ENCODE results near the gene CNR1. TPM values are rescaled to one million over a fixed set of nuclear protein-coding genes. Genes with fewer than 3 reads are reported as not detected.

Gene CNR1
- total RNA-seq, 6 experiments from 2014 or later = 0.05 to 0.14 (median 0.12) TPM; not detected in 3

DNA sequence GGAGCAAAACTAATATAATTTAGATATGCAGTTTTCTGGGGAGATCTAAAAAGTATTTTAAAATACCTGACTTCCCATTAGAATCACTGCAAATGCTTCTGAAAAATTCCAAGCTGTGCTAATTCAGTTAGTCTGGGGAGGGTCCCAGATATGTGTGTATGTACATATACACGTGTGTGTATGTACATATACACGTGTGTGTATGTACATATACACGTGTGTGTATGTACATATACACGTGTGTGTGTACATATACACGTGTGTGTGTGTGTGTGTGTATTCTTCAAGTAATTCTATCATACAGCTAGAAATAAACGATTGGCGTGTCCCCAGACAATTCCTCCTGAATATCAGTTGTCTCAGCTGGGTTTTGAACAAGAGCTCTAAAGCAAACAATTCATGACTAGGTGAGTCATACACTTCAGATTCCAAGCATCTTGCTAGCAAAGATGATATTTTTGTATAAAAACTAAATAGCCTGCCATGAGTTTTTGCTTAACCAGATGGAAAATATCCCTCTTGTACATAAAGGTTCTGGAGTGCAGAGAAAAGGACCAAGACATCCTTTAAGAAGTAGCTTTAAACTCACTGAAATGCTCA lies 60.3 kb downstream of the CNR1 start:
- ATAC-seq = no peak

More for the DNA sequence above, 60.3 kb downstream of the CNR1 start:
- intact Hi-C loops (cut with DNase I) = no loop called here
- 56% methylated on average over 6 of the region's 7 CpGs for WGBS (ENCODE audit: insufficient coverage, low coverage, low lambda C conversion rate, missing lambda C conversion rate)
- Histone ChIP-seq H3K27ac (no peak overlapping the region), H3K27me3 (no peaks in the 10 kb centered on the region), H3K4me3 (no peak overlapping the region), H3K4me1 (no peaks in the 10 kb centered on the region), H3K9me3 (no peaks in the 10 kb centered on the region), H3K36me3 (no peaks in the 10 kb centered on the region)
- DNase-seq = no peak
- no peak for TF ChIP-seq POLR2A (IDR thresholded peaks at IDR 0.05)
- TF ChIP-seq, protein P1, sequence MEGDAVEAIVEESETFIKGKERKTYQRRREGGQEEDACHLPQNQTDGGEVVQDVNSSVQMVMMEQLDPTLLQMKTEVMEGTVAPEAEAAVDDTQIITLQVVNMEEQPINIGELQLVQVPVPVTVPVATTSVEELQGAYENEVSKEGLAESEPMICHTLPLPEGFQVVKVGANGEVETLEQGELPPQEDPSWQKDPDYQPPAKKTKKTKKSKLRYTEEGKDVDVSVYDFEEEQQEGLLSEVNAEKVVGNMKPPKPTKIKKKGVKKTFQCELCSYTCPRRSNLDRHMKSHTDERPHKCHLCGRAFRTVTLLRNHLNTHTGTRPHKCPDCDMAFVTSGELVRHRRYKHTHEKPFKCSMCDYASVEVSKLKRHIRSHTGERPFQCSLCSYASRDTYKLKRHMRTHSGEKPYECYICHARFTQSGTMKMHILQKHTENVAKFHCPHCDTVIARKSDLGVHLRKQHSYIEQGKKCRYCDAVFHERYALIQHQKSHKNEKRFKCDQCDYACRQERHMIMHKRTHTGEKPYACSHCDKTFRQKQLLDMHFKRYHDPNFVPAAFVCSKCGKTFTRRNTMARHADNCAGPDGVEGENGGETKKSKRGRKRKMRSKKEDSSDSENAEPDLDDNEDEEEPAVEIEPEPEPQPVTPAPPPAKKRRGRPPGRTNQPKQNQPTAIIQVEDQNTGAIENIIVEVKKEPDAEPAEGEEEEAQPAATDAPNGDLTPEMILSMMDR (IDR thresholded peaks at IDR 0.05) = no peak

Other genes with a start within 250 kb of the CNR1 start
- gene SPACA1, start 118.5 kb downstream of the CNR1 start, total RNA-seq = not detected